Fibroblast of mammary gland (primary cell): ENCODE data around the gene ZNF543.

Experiments
- DNase-seq: peaks from one replicate; pipeline ENCODE4 v3.0.0-alpha.2; 2010; ENCODE audit warnings: low read depth
- H3K4me3 ChIP-seq: 2 replicates; pipeline ENCODE4 v1.5.1; 2011; ENCODE audit warnings: low read depth, mild to moderate bottlenecking, low read length, moderate library complexity; ENCODE audit not compliant: control insufficient read depth
- TF ChIP-seq, protein P1 (sequence below): conservative IDR thresholded peaks from 2 replicates; pipeline ENCODE4 v1.5.1; 2011; ENCODE audit warnings: low read depth, low read length, inconsistent platforms; ENCODE audit not compliant: control insufficient read depth, insufficient read depth

Gene ZNF543

DNA sequence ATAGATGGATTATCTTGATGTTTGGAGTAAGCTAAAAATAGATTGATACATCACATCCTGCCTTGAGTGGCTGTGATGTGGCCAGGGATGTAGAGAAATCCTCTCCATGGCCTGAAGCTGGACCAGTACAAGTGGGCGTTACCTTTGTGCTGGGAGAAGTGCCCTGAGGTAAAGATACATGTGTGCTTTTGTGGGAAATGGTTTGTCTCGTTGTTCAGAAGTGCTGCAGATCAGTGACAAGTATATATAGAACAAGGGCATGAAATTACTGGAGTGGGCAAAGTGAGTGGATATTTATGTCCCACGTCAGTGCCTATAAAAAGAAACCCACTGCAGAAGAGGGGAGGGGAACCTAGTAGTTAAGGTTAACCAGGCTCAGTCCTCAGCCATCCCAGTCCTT lies 18.6 kb downstream of the ZNF543 start:
- TF ChIP-seq, protein P1, sequence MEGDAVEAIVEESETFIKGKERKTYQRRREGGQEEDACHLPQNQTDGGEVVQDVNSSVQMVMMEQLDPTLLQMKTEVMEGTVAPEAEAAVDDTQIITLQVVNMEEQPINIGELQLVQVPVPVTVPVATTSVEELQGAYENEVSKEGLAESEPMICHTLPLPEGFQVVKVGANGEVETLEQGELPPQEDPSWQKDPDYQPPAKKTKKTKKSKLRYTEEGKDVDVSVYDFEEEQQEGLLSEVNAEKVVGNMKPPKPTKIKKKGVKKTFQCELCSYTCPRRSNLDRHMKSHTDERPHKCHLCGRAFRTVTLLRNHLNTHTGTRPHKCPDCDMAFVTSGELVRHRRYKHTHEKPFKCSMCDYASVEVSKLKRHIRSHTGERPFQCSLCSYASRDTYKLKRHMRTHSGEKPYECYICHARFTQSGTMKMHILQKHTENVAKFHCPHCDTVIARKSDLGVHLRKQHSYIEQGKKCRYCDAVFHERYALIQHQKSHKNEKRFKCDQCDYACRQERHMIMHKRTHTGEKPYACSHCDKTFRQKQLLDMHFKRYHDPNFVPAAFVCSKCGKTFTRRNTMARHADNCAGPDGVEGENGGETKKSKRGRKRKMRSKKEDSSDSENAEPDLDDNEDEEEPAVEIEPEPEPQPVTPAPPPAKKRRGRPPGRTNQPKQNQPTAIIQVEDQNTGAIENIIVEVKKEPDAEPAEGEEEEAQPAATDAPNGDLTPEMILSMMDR, result no peak
- no peak for DNase-seq
- no peak overlapping the region for H3K4me3 ChIP-seq

GRCh38 chr19:57342582-57342981 lies 22.3 kb downstream of the ZNF543 start:
- TF ChIP-seq, protein P1, result no peak
- DNase-seq, result no peak
- H3K4me3 ChIP-seq, result no peak overlapping the region

DNA sequence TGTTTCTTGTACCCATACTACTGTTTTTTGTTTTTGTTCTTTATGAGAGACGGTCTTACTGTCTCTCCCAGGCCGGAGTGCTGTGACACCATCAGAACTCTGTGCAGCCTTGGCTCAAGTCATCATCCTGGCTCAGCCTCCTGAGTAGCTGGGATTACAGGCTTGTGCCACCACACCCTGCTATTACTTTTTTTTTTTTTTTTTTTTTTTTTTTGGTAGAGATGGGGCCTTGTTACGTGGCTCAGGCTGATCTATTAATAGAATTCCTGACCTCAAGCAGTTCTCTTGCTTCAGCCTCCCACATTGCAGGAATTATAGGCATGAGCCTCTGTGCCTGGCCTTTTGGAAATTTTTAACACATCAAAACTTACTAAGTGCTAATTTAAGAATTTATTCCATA lies 27.9 kb downstream of the ZNF543 start:
- DNase-seq, result peak; percentile 56
- no peak overlapping the region for H3K4me3 ChIP-seq
- TF ChIP-seq, protein P1, result no peak

DNA sequence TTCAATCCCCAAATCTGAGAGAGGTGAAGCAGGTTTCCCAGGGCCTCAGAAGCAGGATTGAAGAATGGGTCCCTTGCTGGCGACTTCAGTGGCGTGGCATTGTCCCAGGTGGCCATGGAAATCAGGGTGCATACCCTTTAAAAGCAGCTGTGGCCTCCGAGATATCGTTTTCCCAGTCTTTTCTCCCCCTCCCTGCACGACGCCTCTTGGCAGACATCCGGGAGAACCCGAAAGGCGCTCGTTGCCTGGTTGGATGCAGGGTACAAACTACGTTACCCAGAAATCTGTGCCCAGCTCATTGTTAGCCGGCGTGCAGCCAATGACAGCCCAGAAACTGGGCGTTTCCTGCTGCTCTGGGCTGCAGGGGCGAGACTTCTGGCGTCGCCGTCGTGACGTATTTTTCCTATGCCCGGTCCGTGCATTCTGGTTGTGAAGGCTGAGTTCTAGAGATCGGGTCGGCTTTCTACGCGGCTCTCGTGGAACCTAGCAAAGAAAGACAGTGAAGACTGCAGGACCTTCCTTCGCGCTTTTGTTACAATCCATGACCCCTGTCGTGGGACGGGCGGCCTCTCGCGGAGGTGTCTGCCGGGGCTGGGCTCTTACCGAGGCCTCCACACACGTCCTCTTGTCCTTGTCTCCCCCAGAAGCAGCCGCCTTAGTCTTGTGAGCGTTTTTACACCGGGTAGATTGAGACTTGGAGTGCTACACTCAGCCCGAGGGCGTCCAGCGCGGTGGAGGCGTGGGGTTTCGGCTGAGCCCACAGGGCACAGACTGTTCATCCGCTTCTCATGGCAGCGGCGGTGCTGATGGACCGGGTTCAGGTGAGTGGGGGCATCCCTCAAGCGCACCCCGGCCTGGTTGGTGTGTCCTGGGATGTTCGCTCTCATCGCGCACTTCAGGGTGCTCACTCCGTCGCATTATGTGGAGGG lies 30.9 kb downstream of the ZNF543 start, which contains the start of gene ZNF304:
Gene ZNF304 (plus strand): TSS at position 395 of the 929 bp plus-strand sequence. CDS start 394 bp downstream, at position 789.
- DNase-seq, result peak; percentile 95
- TF ChIP-seq, protein P1, result no peak
- H3K4me3 ChIP-seq, result peak within 1 kb of the TSS; percentile 98

GRCh38 chr19:57351867-57352266 lies 31.6 kb downstream of the ZNF543 start:
- DNase-seq, result peak; percentile 15
- peak overlapping the region; percentile 98 for H3K4me3 ChIP-seq
- TF ChIP-seq, protein P1, result peak; percentile 5

- no peak for DNase-seq
- no peak overlapping the region for H3K4me3 ChIP-seq
- TF ChIP-seq, protein P1, result no peak
These were observed 35.6 kb downstream of the ZNF543 start for GRCh38 chr19:57355916-57356315.
